ENCODE results near the gene CDH13.

- TF ChIP-seq, protein P1, sequence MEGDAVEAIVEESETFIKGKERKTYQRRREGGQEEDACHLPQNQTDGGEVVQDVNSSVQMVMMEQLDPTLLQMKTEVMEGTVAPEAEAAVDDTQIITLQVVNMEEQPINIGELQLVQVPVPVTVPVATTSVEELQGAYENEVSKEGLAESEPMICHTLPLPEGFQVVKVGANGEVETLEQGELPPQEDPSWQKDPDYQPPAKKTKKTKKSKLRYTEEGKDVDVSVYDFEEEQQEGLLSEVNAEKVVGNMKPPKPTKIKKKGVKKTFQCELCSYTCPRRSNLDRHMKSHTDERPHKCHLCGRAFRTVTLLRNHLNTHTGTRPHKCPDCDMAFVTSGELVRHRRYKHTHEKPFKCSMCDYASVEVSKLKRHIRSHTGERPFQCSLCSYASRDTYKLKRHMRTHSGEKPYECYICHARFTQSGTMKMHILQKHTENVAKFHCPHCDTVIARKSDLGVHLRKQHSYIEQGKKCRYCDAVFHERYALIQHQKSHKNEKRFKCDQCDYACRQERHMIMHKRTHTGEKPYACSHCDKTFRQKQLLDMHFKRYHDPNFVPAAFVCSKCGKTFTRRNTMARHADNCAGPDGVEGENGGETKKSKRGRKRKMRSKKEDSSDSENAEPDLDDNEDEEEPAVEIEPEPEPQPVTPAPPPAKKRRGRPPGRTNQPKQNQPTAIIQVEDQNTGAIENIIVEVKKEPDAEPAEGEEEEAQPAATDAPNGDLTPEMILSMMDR (conservative IDR thresholded peaks at IDR 0.05): no peak
- no peak for TF ChIP-seq ZFX (IDR thresholded peaks at IDR 0.05)
Observed at GRCh38 chr16:83023011-83023410, 396.2 kb downstream of the CDH13 start.
